AG08396 (cell line): Measurements from ENCODE around the gene PPP3R1.

Experiments used
- DNase-seq: peaks from one replicate; pipeline ENCODE4 v3.0.0; 2012; ENCODE audit warnings: low spot score, mixed read lengths

PPP3R1 gene, protein sequence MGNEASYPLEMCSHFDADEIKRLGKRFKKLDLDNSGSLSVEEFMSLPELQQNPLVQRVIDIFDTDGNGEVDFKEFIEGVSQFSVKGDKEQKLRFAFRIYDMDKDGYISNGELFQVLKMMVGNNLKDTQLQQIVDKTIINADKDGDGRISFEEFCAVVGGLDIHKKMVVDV

DNA sequence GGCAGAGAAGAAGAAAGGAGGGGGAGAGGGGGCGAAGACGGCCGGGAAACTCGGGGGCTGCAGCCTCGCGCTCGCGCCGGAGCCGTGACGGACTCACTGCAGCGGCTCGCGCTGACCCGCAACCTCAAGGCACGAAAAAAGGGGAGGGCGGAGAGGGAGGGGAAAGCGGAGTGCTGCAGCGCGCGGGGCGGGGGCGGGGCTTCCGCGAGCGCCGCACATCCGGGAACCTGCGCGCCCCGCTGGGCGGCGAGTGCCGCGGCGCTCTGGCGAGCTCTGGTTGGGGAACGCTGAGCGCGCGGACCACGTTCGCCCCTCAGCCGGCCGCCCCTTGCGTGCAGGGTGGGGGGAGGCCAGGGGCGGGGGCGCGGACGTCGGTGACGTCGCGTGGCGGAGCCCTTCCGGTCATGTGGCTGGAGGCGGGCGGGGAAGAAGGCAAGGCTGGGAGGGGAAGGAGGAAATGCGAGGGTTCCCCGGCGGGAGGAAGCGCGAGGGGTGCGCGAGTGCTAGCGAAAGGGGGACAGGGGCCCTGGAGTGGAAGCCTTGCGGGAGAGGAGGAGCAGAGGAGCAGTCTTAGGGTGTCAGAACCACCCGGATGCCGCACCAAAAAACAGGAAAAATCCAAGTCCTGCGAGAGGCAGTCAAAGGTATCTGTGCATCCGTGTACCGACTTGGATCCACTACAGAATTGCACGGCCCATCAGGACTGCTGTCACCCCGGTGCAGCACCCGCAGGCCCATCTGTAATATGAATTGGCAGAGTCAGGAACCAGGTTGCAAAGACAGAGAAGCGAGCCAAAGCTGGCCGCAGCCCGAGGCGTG, at the start of gene PPP3R1:
Gene PPP3R1, minus strand, starts transcription at position 133 of the 819 bp plus-strand sequence. CDS start 405 bp downstream, outside the sequence.
- peak; percentile 95 for DNase-seq

DNA sequence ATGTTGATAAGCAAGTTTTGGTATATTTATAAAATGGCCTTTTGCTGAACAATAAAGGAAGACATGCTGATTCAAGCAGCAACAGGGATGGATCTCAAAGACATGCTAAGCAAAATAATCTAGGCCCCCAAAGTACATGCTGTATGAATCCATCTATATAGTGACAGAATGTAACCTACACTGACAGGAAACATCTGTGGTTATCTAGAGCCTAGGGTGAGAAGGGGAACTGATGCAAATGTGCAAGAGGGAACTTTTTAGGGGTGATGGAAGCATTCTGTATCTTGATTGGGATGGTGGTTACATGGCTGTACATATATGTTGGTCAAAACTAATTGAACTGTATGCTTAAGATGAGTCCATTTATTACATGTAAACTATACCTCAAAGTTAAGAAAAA, 43.2 kb upstream of the PPP3R1 start:
- no peak for DNase-seq

DNA sequence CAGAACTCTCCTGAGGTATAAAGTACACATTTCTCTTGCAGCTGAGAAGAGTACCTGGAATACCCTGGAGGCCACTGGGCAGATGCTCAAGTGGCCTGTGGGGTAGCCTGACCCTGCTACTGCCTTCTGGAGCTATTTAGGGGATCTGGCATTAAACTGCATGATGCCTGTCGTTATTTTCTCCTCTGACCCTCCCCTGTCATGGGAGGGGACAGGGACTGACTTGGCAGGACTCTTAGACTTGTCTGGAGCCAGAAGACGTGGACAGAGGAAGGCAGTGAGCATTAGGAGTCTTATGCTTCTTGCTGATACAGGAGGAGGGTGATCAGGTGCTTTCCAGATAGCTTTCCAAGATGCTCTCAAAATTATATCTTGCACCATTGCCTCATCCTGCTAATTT, 42.6 kb upstream of the PPP3R1 start:
- DNase-seq: no peak

DNA sequence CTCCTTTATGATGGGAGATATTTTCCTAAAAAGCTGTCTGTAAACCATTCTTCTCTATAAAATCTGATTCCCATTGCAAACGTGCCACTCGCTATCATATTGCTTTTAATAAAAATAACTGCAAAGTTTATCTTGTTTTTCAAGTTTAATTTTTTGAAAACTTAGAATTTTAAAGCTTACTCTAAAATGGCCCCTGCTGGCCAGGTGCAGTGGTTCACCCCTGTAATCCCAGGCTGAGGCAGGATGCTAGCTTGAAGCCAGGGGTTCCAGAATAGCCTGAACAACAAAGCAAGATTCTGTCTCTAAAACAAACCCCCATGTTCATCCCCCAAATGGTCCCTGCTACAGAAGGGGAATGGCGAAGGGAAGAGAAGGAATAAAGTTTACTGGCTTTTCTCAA, 41.9 kb upstream of the PPP3R1 start:
- no peak for DNase-seq

DNA sequence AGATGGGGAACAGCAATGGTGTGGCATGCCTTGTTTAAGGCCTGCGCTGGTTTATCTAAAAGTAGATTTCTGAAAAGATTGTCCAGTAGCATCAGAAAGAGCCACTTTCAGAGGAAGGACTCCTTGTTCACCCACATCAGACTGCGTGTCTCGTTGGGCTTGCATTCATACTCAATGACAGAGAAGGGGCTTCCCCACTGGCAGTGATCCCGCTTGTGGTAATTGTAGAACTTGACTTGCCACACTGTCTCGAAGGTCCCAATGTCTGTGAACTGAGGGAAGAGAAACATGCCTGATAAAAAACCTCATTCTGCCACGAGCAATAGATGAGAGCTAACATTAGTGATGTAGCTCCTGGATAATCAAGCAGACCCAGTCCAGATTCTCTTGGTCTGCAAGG, 41.4 kb upstream of the PPP3R1 start:
- DNase-seq: no peak

DNA sequence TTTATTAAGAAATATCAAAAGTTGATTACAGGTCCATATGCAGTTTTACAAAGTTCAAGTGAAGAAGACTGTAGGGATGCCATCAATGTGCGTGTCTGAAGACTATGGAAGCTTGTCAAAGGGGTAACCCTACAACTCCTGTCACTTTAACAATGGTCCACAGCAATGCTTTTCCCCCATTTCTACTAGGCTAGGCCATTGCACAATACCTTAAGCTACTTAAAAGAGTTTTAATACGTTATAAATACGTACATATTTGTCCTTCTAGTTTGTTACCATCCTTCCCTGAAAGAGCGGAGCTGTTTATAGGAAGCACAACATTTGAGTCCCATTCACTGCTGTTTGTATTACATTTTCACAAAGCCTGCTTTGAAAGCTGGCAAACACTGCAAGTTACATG, 40.7 kb upstream of the PPP3R1 start:
- no peak for DNase-seq

DNA sequence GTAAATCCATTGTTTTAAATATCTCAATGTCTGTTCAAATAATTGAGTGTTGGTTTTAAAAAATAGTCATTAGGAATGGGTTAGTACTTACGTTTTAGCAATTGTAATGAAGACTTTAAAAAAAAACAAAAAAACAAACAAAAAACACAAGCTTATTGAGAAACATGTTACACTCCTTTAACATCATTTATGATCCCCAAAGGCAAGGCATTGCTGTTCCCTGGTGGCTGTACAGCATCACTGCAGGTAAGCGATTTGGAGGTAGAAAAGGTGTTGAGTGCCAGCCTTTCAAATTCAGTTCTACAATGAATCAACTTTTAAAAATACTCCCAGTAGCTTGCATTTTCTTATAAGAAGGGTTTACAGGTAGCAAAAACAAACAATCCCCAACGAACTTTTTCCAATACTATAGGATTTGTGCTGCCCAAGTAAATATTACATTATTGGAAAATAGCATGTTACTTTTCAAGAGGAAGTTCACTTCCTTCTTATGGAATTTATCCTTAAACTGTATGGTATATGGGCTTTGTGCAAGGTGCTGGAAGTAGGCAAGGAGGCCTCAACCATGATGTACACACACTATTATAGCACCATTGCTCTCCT, 39.9 kb upstream of the PPP3R1 start:
- DNase-seq: peak; percentile 12

DNA sequence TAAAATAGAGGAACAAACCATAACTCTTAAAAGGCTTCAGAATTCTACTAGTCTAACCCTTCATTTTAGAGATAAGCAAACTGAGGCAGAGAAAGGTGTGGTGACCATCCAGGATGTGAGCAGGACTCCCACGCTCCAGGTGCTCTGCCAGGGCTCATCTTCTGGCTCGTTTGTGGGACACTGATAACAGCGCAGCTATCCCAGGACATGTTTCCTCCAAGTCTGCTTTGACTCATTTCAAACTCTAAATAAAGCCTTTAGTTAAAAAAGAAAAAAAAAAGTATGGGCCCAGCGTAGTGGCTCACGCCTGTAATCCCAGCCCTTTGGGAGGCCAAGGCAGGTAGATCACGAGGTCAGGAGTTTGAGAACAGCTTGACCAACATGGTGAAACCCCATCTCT, 39.0 kb upstream of the PPP3R1 start:
- no peak for DNase-seq

DNA sequence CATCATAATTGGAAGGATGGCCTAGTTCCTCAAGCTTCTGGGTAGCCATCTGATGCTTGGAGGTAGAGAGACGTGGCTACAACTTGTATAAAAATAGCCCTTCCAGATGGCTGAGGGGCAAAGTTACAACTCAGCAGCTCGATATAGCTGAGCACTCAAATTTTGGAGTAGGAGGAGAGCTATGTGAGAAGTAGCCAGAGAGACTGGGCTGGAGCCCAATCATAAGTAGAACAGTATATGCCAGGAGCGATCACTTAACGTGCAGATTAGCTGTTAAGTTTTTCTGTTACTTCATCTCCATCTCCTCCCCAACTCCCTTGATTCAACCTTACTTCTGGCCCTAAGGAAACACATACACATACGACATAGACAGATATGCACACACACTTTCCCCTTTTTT, 38.6 kb upstream of the PPP3R1 start:
- DNase-seq: no peak

DNA sequence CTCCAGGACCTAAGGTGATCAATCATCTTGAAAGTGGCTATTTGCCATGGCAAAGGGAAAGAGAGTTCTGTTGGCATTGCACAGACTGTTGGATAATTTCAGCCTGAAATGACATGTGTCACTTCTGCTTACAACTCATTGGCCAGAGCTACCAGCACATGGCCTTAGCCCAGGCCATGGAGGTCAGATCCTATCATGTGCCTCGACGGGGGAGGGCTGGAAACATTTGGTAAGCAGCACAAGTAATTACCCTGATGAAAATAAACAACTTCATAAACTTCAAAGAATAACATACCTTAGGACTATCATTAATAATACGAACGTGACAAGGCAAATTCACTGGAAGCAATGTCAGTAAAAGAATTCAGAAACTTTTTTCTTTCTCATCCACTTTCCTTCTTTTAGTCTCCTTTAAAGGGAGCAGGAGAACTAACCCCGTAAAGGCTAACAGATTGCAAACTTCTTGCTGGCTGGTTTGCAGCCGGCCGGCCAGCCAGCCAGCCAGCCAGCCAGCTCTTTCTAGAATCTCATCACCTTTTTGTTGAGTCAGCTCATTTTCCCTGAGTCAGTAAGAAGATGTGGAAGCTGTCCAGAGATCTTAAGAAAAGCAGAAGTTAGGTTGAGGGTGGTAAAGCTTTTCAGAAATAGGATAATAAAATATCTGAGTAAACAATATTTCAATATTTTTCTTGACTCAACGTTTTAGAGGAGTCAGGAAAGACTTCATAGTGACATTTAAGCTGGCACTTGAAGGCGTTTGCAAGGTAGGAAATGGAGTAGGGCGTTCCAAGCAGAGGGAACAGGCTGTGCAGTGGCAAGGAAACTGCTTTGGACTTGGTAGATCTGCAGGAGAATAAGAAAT, 35.5 kb upstream of the PPP3R1 start:
- DNase-seq: peak; percentile 39

DNA sequence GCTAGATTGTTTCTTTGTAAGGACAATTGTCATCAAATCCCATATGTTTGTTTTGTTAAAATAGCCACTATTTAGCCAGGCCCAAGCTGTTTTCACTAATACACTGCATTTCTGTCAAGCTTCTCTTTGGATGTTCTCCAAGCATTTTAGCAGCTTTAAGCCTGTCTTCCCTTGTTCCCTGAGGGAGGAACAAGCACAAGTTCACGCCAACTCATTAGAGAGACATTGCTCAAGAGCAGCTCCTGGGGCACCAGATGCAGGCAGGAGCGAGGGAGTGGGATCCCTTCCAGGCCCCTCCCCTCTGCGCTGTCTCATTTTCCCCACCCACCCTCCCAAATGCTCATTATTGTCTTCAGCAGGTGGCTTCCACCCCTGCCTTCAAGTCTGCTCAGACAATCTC, 32.6 kb upstream of the PPP3R1 start:
- DNase-seq: peak; percentile 11

DNA sequence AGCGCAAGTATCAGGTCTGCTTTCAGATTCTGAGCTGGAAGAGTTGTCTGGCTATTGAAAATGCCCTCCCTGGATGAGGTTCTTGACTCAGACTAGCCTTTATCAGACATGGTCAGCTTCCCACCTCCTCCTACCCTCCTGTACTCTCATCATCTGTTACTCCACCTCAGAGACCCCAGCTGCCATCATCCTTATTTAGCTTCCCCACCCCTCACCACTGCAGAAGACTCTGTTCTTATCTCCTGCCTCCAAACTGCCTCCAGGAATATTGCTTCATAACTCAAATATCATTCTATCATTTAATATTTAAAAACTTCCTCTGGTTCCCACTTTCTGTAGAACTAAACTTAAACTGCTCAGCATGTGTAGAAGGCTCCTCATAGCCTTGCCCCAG, 31.1 kb upstream of the PPP3R1 start:
- no peak for DNase-seq

DNA sequence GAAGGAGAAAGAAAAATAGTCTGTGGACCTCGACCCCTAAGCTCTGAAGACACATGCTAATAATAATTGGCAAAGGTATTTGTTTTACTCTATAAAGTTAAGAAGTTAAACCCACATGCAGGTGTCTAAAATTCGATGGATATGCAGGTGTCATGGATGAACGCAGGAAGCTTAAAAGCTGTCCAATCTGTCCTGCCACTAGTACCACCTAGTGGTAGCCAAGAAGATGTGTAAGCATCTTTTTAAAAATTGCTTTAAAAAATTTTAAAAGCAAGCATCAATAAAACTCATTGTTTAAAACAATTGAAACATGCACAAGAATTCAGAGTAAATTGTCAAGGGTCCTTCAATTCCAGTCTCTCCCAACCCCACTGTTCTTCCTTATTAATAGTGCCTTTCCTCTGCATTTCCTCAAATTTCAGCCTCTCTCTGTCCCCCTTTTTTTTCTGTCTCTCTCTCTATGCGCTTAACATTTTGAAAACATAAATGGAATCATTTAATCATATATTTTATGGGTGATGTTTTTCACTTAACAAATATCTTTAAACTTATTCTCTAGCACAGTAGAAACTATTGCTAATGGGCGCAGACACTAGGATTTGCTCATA, 30.6 kb upstream of the PPP3R1 start:
- peak; percentile 52 for DNase-seq

DNA sequence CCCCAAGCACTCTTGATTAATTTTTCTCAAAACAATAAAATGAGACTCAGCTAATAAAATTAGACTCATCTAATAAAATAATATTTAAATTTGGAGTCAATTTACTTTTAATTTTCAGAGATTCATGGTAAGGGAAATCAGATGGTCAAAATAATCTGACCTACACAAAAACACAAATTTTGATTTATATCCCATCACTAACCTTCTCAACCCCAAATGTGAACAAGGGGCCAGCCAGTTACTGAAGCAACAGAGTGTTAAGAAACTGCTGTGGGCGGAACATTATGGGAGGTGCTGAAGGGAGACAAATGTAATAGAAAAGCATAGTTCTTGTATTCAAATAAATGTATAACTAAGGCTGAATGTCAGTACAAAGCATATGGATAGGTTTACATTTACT, 28.5 kb upstream of the PPP3R1 start:
- no peak for DNase-seq

DNA sequence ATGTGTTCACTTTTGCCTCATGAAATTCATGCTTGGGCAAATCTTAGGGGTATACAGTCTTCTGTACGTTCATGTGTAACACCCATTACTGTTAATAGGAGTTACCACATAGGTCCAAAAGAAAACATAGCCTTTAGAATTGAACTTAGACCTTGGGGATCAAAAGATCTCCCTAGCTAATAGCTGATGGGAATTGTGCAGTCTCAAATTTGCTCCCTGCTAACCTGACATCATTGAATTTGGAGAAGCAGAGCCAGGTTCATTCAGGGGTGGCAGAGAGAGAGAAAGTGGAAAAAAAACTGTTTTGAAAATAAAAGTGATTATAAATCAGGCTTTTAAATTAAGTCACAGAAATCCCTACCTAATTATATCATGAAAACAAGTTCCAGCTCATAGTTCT, 28.0 kb upstream of the PPP3R1 start:
- no peak for DNase-seq

DNA sequence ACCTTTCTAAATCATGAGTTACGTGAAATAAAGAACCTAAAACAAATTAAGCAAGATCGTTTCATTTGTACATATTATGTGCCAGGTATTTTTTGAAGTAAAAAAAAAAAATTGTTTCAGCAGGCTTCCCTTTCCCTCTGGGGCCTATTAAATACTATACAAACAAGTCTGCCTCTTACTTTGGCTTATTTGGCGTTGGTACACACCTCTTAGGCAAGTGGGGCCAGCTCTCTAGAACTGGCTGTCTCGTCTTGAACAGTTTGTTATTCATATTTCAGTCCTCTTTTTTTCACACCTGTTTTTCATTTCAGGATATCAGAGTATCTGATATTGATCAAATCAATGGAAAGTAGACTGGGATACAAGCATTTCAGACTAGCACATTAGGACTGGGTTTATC, 27.4 kb upstream of the PPP3R1 start:
- no peak for DNase-seq

DNA sequence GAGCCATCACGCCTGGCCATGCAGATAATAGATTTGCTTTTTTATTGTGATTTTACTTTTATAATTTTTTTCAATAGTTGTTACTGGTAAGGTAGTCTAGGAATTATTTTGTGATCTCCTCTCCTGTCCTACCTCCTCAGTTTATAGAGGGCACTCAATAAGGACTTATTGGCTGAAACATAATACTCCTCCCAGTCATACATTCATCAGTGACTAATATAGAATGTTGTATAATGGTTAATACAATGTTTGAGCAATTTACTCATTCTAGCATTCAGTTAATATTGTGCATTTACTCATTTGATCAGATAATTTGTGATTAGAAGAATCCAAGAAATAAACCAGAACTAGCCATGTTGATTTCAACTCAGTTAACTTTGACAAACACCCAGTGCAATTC, 25.8 kb upstream of the PPP3R1 start:
- DNase-seq: no peak

DNA sequence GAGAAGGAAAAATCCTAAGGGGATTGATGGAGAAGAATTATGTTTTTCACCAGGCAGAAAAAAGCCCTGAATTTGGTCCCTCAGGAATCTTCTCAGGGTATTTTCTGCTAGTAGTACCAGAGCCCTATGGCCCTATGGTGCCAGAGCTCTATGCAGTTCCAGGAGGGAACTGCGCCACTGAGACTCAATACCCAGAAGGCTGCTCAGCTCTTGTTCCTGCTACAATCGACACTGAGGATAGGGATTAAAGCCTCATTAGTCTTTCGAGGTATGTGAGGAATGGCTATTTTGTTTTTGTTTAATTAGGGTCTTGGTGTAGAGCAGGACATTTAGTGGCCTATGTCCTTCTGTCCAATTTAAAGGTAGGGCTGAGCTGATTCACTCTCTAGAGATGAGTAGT, 21.7 kb upstream of the PPP3R1 start:
- no peak for DNase-seq

DNA sequence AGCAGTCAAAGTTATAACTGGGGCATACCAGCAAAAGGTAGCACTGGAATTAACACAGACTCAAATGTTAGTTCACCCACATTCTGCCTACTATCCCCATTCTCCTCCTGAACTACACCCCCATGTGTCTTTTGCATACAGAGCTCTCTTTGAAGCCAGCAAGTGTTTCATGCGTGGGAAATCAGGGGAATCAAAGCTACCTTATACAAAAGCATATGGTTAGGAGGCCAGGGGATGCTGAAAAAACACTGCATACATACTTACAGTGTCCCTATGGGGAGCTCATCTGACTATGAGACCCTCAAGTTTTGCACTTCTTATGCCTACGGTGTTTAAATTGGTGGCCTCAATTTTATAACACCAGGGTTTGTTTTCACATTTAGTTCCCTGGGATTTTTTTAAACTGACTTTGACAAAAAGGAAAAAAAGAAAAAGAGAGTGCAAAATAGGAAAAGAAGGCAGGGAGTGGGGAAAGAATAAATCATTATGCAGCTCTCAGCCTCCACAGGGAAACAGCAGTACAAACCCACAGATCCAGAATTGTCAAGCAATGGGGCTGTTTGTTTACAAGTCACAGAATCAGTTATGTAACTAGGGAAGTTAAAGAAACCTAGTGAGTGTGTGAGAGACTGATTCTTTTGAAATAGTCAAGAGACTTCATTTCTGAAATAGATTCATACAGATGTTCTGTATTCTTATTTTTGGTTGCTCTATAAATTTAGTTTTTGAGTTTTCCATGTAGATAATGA, 20.1 kb upstream of the PPP3R1 start:
- no peak for DNase-seq

DNA sequence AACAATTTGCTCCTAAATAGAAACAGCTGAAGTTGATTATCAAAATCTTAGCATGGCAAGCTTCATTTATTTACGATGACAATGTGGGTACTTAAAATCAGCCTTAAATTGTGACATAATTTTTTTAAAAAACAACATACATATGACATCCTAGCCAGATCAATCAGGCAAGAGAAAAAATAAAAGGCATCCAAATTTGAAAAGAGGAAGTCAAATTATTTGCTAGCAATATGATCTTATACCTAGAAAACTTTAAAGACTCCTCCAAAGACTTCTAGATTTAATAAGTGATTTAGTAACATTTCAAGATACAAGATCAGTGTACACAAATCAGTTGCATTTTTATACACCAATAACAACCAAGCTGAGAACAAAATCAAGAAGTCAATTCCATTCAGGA, 14.3 kb upstream of the PPP3R1 start:
- no peak for DNase-seq

DNA sequence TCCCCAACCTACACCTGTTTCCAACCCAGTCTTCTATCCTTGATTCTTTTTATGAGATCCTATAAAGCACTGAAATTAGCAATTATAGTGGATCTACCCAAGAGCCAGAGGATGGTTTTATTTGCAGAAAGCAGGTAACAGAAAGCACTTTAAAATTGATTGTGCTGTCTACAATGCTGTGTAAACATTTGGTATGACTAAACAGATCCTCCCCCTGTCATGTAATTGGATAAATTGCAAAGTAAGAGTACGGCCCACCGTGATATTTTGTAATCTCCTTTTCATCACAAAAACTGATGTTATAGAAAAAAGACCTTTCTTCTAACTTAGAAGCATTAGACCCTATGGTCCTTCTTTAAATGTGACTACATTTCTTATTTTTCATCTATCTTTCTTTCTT, 11.3 kb upstream of the PPP3R1 start:
- no peak for DNase-seq
